Suprapubic skin (tissue), 3 donors: Measurements from ENCODE around the gene RICTOR.

Experiments
- CTCF ChIP-seq, 2 donors: fragments of 200-600 bp in 1 of 2; fragments of 450-650 bp in 1 of 2; sonication (generic) in 1 of 2; IDR thresholded peaks; one replicate each; pipeline ENCODE4 v1.5.1; 2016 to 2019; ENCODE audit warnings: antibody characterized with exemption in 2 of 2, mild to moderate bottlenecking in 1 of 2, moderate library complexity in 1 of 2
- EP300 ChIP-seq: sonication (generic); formaldehyde crosslinking; IDR thresholded peaks from one replicate; pipeline ENCODE4 v1.6.1; 2017; ENCODE audit warnings: antibody characterized with exemption
- POLR2A ChIP-seq, 2 donors: fragments of 450-650 bp; IDR thresholded peaks; one replicate each; pipeline ENCODE4 v1.6.1; 2017; ENCODE audit warnings: antibody characterized with exemption in 2 of 2, mild to moderate bottlenecking in 2 of 2, moderate library complexity in 2 of 2

DNA sequence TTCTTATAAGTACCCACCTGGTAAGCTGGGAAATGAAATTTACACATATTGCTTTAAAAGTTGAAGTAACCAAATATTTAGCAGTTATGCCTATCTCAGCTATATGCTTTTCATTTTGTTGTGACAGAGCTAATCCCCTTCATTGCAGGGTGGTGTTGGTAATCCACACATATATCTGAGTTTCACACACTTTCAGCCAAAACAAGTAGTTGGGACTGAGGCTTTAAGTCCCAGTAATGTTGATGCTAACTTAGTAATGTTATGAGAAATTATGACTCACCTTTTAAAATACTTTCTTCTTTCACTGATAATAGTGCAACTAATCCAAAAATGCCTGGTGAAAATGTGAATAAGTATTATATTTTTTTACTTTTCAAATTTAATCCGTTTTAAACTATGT, 19.2 kb upstream of the RICTOR start:
- TF ChIP-seq CTCF (IDR thresholded peaks at IDR 0.05) (no peak), EP300 (no peak), POLR2A (IDR thresholded peaks at IDR 0.05) (no peak)
